IPS-NIHi7 (cell line): Measurements from ENCODE around the gene H6PD.

Source experiments
- DNase-seq: peaks from one replicate; pipeline ENCODE4 v3.0.0; 2012; ENCODE audit warnings: mixed read lengths; ENCODE audit errors: extremely low spot score

The H6PD gene

GRCh38 chr1:9207086-9207485 lies 27.5 kb upstream of the H6PD start:
- DNase-seq, result no peak

- DNase-seq, result no peak
Measured at GRCh38 chr1:9207715-9208114, 26.9 kb upstream of the H6PD start.

- DNase-seq, result no peak
Measured at GRCh38 chr1:9211291-9211811, 23.2 kb upstream of the H6PD start.

DNA sequence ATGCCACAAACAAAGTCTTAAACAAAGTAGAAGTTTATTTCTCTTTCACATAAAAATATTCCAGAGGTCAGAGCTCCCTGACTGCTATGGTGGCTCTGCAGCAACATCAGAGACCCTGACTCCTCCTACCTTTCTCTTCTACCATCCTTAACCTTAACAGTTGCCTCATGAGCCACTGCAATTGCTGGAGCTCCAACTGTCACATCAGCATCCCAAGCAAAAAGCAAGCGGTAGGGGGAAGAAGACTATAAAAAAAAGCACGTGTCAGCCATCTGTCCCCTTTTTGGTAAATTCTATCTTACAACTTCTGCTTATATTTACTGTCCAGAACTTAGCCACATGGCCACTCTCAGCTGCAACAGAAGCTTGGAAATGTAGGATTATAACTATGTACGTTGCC lies 21.8 kb upstream of the H6PD start:
- no peak for DNase-seq

DNA sequence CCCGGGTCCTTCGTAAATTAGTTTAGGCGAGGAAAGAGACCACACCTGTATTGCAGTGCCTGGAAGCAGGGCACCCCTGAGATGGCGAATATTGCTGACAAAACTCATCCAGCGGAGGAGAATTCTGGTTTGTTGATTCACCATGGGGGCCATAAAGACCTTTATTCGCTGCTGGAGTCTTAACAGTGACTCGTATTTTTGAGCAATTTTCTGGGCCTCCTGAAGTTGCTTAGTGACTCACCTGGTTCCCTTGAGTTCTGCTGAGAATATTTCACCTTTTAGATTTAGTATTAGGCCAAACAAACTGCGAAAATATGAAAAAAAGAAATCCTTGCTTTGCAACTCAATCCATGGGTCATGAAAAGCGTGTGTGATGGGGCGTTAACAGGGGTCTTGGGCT lies 20.6 kb upstream of the H6PD start:
- DNase-seq, result no peak

DNA sequence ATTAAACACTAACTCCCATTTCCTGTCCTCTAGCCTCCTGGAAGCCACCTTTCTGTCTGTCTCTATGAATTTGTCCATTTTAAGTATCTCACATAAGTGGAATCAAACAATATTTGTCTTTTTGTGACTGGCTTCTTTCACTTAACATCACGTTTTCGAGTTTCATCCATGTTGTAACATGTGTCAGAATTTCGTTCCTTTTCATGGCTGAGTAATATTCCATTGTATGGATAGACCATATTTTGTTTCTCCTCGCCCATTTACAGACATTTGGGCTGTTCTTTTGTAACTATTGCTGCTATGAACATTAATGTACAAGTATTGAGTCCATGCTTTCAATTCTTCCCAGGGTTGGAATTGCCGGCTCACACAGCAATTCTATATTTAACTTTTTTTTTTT lies 15.7 kb upstream of the H6PD start:
- DNase-seq, result no peak

- no peak for DNase-seq
Measured at GRCh38 chr1:9222846-9223625, 11.5 kb upstream of the H6PD start.

DNA sequence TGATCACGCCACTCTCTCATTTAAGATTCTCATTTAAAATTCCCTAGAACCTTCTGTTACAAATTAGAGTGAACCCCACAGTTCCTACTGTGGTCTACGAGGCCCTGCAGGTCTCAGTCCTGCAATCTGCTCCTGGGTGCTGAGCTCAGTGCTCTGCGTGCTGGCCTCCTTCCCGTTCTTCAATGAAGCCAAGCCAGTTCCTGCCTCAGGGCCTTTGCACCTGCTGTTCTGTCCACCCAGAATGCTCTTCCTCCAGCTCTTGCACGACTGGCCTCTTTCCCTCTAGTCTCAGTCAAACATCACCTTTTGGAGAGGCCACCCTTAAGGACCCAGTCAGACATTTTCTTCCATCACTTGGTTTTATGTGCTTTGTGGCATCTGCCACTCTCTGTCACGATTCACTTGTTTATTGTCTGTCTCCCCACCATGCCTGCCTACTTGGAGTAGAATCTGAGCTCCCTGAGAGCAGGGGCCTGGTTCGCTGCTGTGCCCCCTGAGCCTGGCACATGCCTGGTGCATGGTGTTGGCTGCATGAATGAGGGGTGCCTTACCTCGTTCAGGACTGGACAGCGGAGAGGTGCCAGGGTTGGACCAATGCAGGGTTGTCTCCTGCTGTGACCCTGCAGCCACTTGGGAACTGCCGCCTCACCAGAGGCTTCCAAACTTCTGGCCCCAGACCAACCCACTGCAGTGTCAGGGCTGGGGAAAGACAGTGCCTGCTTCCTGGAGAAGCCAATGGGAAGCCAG lies 9.7 kb upstream of the H6PD start:
- no peak for DNase-seq

- no peak for DNase-seq
Measured at GRCh38 chr1:9225411-9225785, 9.2 kb upstream of the H6PD start.

DNA sequence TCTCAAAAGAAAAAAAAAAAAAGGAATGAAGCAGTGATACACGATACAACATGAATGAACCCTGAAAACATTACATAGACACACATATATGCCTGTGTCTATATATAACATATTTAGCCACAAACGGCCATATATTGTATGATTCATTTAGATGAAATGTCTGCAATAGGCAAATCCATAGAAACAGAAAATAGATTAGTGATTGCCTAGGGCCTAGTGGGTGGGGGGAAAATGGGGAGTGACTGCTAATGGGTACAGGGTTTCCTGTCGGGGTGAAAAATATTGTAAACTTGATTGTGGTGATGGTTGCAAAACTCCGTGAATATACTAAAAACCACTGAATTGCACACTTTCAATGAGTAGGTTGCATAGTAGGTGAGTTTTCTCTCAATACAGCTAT lies 6.0 kb upstream of the H6PD start:
- DNase-seq, result no peak

DNA sequence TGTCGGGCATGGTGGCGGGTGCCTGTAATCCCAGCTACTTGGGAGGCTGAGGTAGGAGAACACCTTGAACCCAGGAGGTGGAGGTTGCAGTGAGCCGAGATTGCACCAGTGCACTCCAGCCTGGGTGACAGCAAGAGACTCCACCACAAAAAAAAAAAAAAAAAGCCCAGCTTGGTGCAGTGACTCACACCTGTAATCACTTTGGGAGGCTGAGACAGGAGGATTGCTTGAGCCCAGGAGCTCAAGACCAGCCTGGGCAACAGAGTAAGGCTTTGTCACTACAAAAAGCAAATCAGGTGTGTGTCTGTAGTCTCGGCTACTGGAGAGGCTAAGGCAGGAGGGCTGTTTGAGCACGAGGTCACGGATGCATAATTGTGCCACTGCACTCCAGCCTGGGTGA lies 5.0 kb upstream of the H6PD start:
- no peak for DNase-seq

DNA sequence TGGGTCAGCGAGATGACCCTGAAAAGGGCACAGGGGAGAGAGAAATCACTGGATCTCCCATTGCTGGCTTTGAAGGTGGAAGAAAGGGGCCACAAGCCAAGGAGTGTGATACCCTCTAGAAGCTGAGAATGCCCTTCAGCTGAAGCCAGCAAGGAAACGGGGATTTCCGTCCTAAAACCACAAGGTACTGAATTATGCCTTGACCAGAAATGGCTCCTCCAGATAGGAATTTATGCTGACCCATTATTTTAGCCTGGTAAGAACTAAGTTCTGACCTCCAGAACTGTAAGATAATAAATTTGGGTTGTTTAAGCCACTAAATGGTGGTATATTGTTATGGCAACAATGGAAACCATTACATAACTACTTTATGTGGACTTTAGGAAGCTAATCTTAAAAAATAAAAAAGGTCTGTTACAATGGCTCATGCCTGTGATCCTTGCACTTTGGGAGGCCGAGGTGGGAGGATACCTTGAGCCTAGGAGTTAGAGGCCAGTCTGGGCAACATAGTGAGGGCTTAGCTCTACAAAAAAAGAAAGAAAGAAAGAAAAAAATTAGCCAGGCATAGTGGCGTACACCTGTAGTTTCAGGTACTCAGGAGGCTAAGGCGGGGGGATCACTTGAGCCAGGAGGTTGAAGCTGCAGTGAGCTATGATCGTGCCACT lies 3.6 kb upstream of the H6PD start:
- DNase-seq, result no peak

GRCh38 chr1:9231648-9232332 lies 2.8 kb upstream of the H6PD start:
- DNase-seq, result no peak

DNA sequence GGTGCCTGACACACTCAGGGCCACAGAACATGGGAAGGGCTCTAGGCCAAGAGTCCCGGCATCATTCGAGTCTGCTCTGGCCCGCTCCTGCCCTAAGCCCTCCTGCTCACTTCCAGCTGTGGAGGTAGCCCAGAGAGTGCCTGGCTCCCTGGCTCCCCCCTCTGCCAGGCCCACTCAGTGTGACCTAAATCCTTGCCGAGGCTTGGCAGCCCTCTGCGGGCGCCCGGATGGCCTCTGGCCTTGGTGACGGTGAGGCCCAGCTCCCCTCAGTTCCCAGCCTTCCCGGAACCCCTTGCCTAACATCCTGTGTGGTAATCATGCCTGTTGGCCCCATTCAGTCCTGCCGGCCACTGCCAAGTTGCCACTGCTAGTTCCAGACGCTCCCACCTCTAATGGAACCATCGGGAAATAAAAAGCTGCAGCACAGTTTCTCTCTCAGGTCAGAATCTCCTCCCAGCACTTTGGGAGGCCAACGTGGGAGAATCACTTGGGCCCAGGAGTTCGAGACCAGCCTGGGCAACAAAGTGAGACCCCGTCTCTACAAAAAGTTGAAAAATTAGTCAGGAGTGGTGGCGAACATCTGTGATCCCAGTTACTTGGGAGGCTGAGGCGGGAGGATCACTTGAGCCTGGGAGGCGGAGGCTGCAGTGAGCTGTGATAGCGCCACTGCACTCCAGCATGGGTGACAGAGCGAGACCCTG lies 1.2 kb upstream of the H6PD start:
- no peak for DNase-seq

DNA sequence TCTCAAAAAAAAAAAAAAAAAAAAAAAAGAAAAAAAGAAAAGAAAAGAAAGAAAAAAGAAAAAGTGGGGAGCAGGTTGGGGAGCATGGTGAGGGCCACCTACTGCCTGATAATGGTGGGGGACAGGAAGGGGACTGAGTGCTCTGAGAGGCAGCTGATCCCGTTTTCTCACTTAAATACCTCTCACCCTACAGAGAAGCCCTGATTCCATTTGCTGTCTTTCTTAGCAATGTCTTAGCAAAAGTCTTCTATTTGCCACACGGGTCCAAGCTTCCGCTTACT lies 692 bp upstream of the H6PD start:
- DNase-seq, result no peak

DNA sequence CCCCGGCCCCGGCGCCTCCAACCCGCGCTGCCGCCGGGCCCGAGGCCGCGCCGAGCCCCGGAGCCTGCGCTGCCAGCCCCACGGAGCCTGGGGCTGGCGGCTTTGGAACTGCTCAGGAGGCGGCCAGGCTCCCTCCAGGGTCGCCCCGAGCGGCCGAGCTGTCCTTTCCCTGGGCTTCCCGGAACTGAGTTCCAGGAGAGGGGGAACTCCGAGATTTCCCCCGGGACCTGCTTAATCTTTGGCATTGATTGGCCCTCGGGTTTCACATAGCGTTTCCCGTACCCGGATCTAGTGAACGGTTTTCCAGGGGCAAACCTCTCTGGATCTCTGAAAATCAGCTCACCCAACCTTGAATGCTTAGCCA lies 504 bp downstream of the H6PD start:
- no peak for DNase-seq

DNA sequence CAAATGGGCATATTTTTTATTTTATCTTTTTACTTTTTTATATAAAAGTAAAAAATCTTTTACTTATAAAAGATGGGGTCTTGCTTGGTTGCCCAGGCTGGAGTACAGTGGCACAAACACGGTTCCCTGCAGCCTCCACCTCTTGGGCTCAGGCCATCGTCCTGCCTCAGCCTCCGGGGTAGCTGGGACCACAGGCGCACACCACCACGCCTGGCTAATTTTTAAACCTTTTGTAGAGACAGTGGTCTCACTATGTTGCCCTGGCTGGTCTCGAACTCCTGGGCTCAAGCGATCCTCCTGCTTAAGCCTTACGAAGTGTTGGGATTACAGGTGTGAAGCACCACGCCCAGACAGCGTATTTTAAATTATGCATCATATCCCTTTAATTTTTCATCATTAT lies 986 bp downstream of the H6PD start:
- no peak for DNase-seq

GRCh38 chr1:9238134-9238533 lies 3.6 kb downstream of the H6PD start:
- DNase-seq, result no peak

- no peak for DNase-seq
Measured at GRCh38 chr1:9238550-9238949, 4.0 kb downstream of the H6PD start.

DNA sequence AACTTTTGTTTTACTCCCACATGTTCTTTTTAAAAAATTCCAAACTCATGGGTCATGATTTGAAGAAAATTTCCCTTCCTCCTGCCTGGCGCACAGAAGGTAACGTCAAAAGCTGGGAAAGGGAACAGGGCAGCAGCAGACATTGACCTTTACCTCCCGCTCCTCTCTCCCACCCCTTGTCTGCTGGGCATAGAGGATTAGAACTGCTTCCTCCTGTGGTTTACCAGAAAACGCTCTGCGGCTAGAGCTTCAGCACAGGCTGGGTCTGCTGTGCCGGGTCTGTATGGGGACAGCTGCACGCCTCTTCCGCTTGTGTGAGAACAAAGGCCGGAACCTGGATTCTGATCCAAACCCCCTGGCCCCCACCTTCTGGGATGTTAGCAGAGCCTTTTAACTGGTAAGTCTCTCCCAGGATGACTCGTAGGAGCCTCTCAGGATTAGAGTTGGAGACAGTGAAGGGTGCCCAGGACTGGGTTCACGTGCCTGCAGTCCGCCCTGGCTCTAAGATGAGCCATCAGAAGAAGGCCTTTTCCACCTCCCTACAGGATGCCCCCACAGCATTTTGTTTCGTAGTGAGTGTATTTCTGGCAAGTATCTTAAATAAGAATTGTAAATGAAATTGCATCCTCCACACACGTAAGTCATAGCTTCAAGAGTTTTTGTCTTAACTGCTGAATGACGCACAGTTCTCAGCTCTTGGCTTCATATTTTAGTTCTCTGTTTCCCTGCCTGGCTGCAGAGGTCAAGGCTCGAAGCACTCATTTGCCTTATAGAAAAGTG lies 5.2 kb downstream of the H6PD start:
- no peak for DNase-seq
